HepG2 (cell line): ENCODE results near the gene SAP25. TPM values are rescaled to one million over a fixed set of nuclear protein-coding genes. Genes with fewer than 3 reads are reported as not detected.
A peak's percentile ranks its signal among the peaks of the same experiment; 100 is the strongest.

Source experiments
- CBFB ChIP-seq: sonication (generic); formaldehyde crosslinking; IDR thresholded peaks from 2 replicates; pipeline ENCODE4 v1.4.0; 2020; ENCODE audit warnings: missing genetic modification reagents
- HMGXB3 ChIP-seq: sonication (generic); formaldehyde crosslinking; IDR thresholded peaks from 2 replicates; pipeline ENCODE4 v1.4.0; 2020; ENCODE audit warnings: missing genetic modification reagents, borderline replicate concordance
- IKZF4 ChIP-seq: sonication (generic); formaldehyde crosslinking; IDR thresholded peaks from 2 replicates; pipeline ENCODE4 v1.5.1; 2020; ENCODE audit warnings: borderline replicate concordance, mild to moderate bottlenecking, low read depth, missing genetic modification reagents; ENCODE audit errors: not compliant biosample characterization
- JUNB ChIP-seq: sonication (generic); formaldehyde crosslinking; IDR thresholded peaks from 2 replicates; pipeline ENCODE4 v1.8.0; 2022; ENCODE audit warnings: missing genetic modification reagents, mild to moderate bottlenecking, borderline replicate concordance
- KIAA2018 ChIP-seq: sonication (generic); formaldehyde crosslinking; IDR thresholded peaks from 2 replicates; pipeline ENCODE4 v1.5.0; 2020; ENCODE audit warnings: mild to moderate bottlenecking, missing genetic modification reagents, borderline replicate concordance
- MAF1 ChIP-seq: sonication (generic); formaldehyde crosslinking; IDR thresholded peaks from 2 replicates; pipeline ENCODE4 v1.5.0; 2020; ENCODE audit warnings: missing genetic modification reagents, borderline replicate concordance
- RARG ChIP-seq: sonication (generic); formaldehyde crosslinking; IDR thresholded peaks from 2 replicates; pipeline ENCODE4 v1.4.0; 2020; ENCODE audit warnings: low read depth, mild to moderate bottlenecking, missing genetic modification reagents
- SSRP1 ChIP-seq: IDR thresholded peaks from 2 replicates; pipeline ENCODE4 v1.6.1; 2016; ENCODE audit warnings: control low read depth
- TIGD3 ChIP-seq: sonication (generic); formaldehyde crosslinking; IDR thresholded peaks from 2 replicates; pipeline ENCODE4 v1.5.1; 2020; ENCODE audit warnings: mild to moderate bottlenecking, missing genetic modification reagents, borderline replicate concordance
- TSC22D2 ChIP-seq: sonication (generic); formaldehyde crosslinking; IDR thresholded peaks from 2 replicates; pipeline ENCODE4 v1.5.1; 2020; ENCODE audit warnings: missing genetic modification reagents, mild to moderate bottlenecking, borderline replicate concordance
- ZMAT3 ChIP-seq: sonication (generic); formaldehyde crosslinking; conservative IDR thresholded peaks from 2 replicates; pipeline ENCODE4 v1.7.0; 2021; ENCODE audit warnings: missing genetic modification reagents
- ZNF670 ChIP-seq: sonication (generic); formaldehyde crosslinking; IDR thresholded peaks from 2 replicates; pipeline ENCODE4 v1.8.0; 2022; ENCODE audit warnings: mild to moderate bottlenecking, missing genetic modification reagents, borderline replicate concordance
- ZNF713 ChIP-seq: sonication (generic); formaldehyde crosslinking; IDR thresholded peaks from 2 replicates; pipeline ENCODE4 v1.4.0; 2020; ENCODE audit warnings: mild to moderate bottlenecking, missing genetic modification reagents
- ZNF839 ChIP-seq: sonication (generic); formaldehyde crosslinking; IDR thresholded peaks from 2 replicates; pipeline ENCODE4 v1.4.0; 2020; ENCODE audit warnings: missing genetic modification reagents, mild to moderate bottlenecking, borderline replicate concordance
- polyA plus RNA-seq, 8 experiments: library from polyadenylated mRNA; depleted of rRNA in 3 of 8; stranded (reverse) in 7 of 8; unstranded in 1 of 8; fragments of >200 nt; fragmentation: Illumina TruSeq in 4 of 8; extraction: Trizol in 4 of 8; gene quantifications; 2 replicates each; pipeline versions ENCODE4 v1.2.1 to v1.2.3, GENCODE V29; 2011 to 2016; ENCODE audit warnings: low read depth in 4 of 8, missing spikeins in 1 of 8, mixed read lengths in 1 of 8; ENCODE audit not compliant: insufficient read depth in 1 of 8
- total RNA-seq, 5 experiments: library from RNA; depleted of rRNA; stranded (reverse); fragments of >200 nt; fragmentation: Illumina TruSeq; extraction: Trizol; gene quantifications; 2 replicates each; pipeline ENCODE4 v1.2.3, GENCODE V29; 2016; ENCODE audit warnings: low read depth in 1 of 5

SAP25 gene
- total and polyA plus RNA-seq, 2 of the 13 experiments (the other 11 are each of a cell fraction or from before 2014, with no cell fraction given) = 0.15 to 0.20 TPM

GRCh38 chr7:100568176-100568895 lies 5.4 kb downstream of the SAP25 start (continued):
- TF ChIP-seq TIGD3 (CRISPR knock-in tag) = peak; percentile 79; the same call in 1 of the 2 replicates
- TF ChIP-seq RARG = no peak
- peak; percentile 83; the same call in 1 of the 2 replicates for TF ChIP-seq CBFB (CRISPR knock-in tag)
- peak; percentile 47 for TF ChIP-seq IKZF4 (CRISPR knock-in tag)
- TF ChIP-seq SSRP1 (CRISPR knock-in tag) = peak; percentile 47; the same call in 1 of the 2 replicates
- TF ChIP-seq TSC22D2 (CRISPR knock-in tag) = peak; percentile 55; the same call in 1 of the 2 replicates
- TF ChIP-seq ZNF713 = 0 out of 2 replicates have a peak, but pooled peaks have one; percentile 85
- TF ChIP-seq ZNF670 = no peak
- no peak for TF ChIP-seq MAF1 (CRISPR knock-in tag)
- TF ChIP-seq ZMAT3 = peak; percentile 87
- TF ChIP-seq HMGXB3 = peak; percentile 63; the same call in 1 of the 2 replicates
- TF ChIP-seq JUNB (CRISPR knock-in tag) = peak; percentile 62
- TF ChIP-seq ZNF839 (CRISPR knock-in tag) = 0 out of 2 replicates have a peak, but pooled peaks have one; percentile 19
- TF ChIP-seq KIAA2018 = no peak; the same call in 1 of the 2 replicates
